BLaER1 treated with 17β-estradiol and CSF1 and Interleukin-3, amounts not matched to agents 10 nM and 100 nM (cell line): ENCODE measurements around the gene OR5T2.

ENCODE experiments used
- H3K27ac ChIP-seq, 11 experiments: shearing (Covaris generic); formaldehyde crosslinking; 2 replicates each; pipeline ENCODE4 v1.8.1; 2022
- H3K27me3 ChIP-seq, 11 experiments: shearing (Covaris generic); formaldehyde crosslinking; 2 replicates each; pipeline ENCODE4 v1.8.1; 2022
- H3K36me3 ChIP-seq, 11 experiments: shearing (Covaris generic); formaldehyde crosslinking; 2 replicates each; pipeline ENCODE4 v1.8.1; 2022
- H3K4me1 ChIP-seq, 10 experiments: shearing (Covaris generic); formaldehyde crosslinking; 2 replicates each; pipeline ENCODE4 v1.8.1; 2022
- H3K4me2 ChIP-seq, 11 experiments: shearing (Covaris generic); formaldehyde crosslinking; 2 replicates each; pipeline ENCODE4 v1.8.1; 2022
- H3K4me3 ChIP-seq, 10 experiments: shearing (Covaris generic); formaldehyde crosslinking; 2 replicates each; pipeline ENCODE4 v1.8.1; 2022
- H3K9ac ChIP-seq, 11 experiments: shearing (Covaris generic); formaldehyde crosslinking; 2 replicates each; pipeline ENCODE4 v1.8.1; 2022
- H3K9me3 ChIP-seq, 11 experiments: shearing (Covaris generic); formaldehyde crosslinking; replicated peaks in 1 of 11; 2 replicates each; pipeline ENCODE4 v1.8.1; 2022
- H4K20me1 ChIP-seq, 11 experiments: shearing (Covaris generic); formaldehyde crosslinking; 2 replicates each; pipeline ENCODE4 v1.8.1; 2022
- Cebpa-rat ChIP-seq, 11 experiments: shearing (Covaris generic); IDR thresholded peaks; 2 replicates each; pipeline ENCODE4 v1.8.1; 2022

Gene OR5T2

GRCh38 chr11:56183459-56183858 is 50.6 kb downstream of the OR5T2 start:
- Histone ChIP-seq H3K4me1 (peaks cover 0 to 25% (median 0%) of the 10 kb centered on the region in 10 experiments; a peak in 5 of 20 replicates), H3K9me3 (peaks cover 0 to 13% (median 4%) of the 10 kb centered on the region in 11 experiments; a peak in 9 of 22 replicates), H3K36me3 (no peaks in the 10 kb centered on the region), H3K4me3 (no peak overlapping the region), H3K27ac (no peak overlapping the region), H3K4me2 (peak overlapping the region in 1 of 11 experiments; percentile 27; a peak in 1 of 22 replicates), H3K9ac (no peak overlapping the region), H4K20me1 (no peaks in the 10 kb centered on the region), H3K27me3 (no peaks in the 10 kb centered on the region)
- TF ChIP-seq Cebpa-rat (IDR thresholded peaks at IDR 0.05) = no peak
